A549 (cell line): Measurements from ENCODE around the gene MRGPRD.

ENCODE experiments used
- ESRRA ChIP-seq: fragments of 150-350 bp; IDR thresholded peaks from 2 replicates; pipeline ENCODE4 v1.6.1; 2014; ENCODE audit warnings: mild to moderate bottlenecking, low read length, borderline replicate concordance
- POLR2A ChIP-seq: IDR thresholded peaks from 2 replicates; pipeline ENCODE4 v1.6.1; 2012; ENCODE audit warnings: mild to moderate bottlenecking, low read length

GRCh38 chr11:68956547-68957254 lies 24.1 kb downstream of the MRGPRD start:
- TF ChIP-seq ESRRA: no peak
- TF ChIP-seq POLR2A: no peak
